A375 (cell line): ENCODE results near the gene LMAN2L. TPM values are rescaled to one million over a fixed set of nuclear protein-coding genes. Genes with fewer than 3 reads are reported as not detected.

Experiments
- total RNA-seq: library from RNA; depleted of rRNA; stranded (reverse); fragments of >200 nt; shearing (Covaris generic); gene quantifications from 2 replicates; pipeline ENCODE4 v1.2.3, GENCODE V29; 2014; rRNA removed

Gene LMAN2L
- 5.9 and 10.6 TPM in 2 replicates for total RNA-seq

GRCh38 chr2:96739633-96740428, at the start of gene LMAN2L:
Gene LMAN2L (minus strand): TSS chr2:96740064. CDS start chr2:96740040, 24 bp downstream.

GRCh38 chr2:96760036-96760985, 20.4 kb upstream of the LMAN2L start, which contains the start of gene CNNM4:
Gene CNNM4 (plus strand): TSS chr2:96760902. CDS start chr2:96761000, 98 bp downstream.

Other genes starting within 250 kb of the LMAN2L start
- gene NEURL3, start 234.7 kb downstream of the LMAN2L start, total RNA-seq = 0.11 and 0.19 TPM in 2 replicates
- 5.3 and 8.4 TPM in 2 replicates for gene ARID5A, start 203.3 kb downstream of the LMAN2L start, total RNA-seq
- gene KANSL3, start 101.8 kb downstream of the LMAN2L start, total RNA-seq = 18.9 and 23.8 TPM in 2 replicates
- not detected in 2 replicates for gene FER1L5, start 97.3 kb downstream of the LMAN2L start, total RNA-seq
- gene CNNM4, start 20.8 kb upstream of the LMAN2L start, total RNA-seq = 5.5 and 6.2 TPM in 2 replicates
- 4.8 and 4.9 TPM in 2 replicates for gene CNNM3, start 76.2 kb upstream of the LMAN2L start, total RNA-seq
- 2.5 and 3.2 TPM in 2 replicates for gene ANKRD23, start 104.0 kb upstream of the LMAN2L start, total RNA-seq
- gene ANKRD39, start 118.0 kb upstream of the LMAN2L start, total RNA-seq = 8.9 and 11.6 TPM in 2 replicates
- gene SEMA4C, start 130.0 kb upstream of the LMAN2L start, total RNA-seq = 34.3 and 37.1 TPM in 2 replicates
- 3.2 and 3.6 TPM in 2 replicates for gene FAM178B, start 246.5 kb upstream of the LMAN2L start, total RNA-seq